ENCODE results near the gene ATP10A. TPM values are rescaled to one million over a fixed set of nuclear protein-coding genes. Genes with fewer than 3 reads are reported as not detected.

Gene ATP10A
- total RNA-seq, 1 donor from 2014 or later = 0.22 TPM

DNA sequence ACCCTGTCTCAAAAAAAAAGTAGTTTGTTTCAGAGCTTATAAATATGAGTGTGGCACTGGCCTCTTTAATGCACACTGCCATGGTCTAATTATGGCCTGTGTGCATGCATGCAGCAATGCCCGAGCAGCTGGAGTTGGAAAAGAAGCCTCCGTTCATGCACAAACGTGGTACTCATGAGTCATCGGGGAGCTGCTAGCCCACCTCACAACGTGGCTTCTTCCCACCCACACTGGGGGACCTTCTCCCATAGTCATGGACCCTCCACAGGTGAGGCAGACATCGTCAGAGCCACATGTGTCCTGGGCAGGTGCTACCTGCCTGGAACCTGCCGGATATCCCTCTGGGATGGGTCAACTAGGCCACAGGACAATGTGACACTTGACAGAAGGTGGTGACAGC, 66.7 kb downstream of the ATP10A start:
- Mint-ChIP-seq H3K27ac (no peak overlapping the region), H3K4me1 (peaks cover 30% of the 10 kb centered on the region), H3K36me3 (no peaks in the 10 kb centered on the region)

GRCh38 chr15:25795712-25796111, 67.4 kb downstream of the ATP10A start:
- TF ChIP-seq, protein P1, sequence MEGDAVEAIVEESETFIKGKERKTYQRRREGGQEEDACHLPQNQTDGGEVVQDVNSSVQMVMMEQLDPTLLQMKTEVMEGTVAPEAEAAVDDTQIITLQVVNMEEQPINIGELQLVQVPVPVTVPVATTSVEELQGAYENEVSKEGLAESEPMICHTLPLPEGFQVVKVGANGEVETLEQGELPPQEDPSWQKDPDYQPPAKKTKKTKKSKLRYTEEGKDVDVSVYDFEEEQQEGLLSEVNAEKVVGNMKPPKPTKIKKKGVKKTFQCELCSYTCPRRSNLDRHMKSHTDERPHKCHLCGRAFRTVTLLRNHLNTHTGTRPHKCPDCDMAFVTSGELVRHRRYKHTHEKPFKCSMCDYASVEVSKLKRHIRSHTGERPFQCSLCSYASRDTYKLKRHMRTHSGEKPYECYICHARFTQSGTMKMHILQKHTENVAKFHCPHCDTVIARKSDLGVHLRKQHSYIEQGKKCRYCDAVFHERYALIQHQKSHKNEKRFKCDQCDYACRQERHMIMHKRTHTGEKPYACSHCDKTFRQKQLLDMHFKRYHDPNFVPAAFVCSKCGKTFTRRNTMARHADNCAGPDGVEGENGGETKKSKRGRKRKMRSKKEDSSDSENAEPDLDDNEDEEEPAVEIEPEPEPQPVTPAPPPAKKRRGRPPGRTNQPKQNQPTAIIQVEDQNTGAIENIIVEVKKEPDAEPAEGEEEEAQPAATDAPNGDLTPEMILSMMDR (IDR thresholded peaks at IDR 0.05; ENCODE audit: unreplicated experiment) = no peak
- DNase-seq (ENCODE audit: low spot score in 2 of 2, unreplicated experiment in 2 of 2) = peak in 1 of 2 experiments; percentile 11
- peaks cover 12% of the 10 kb centered on the region for H3K27me3 Mint-ChIP-seq (ENCODE audit: low read depth)
- H3K4me3 Mint-ChIP-seq = no peak overlapping the region
- no peaks in the 10 kb centered on the region for H3K9me3 Mint-ChIP-seq
- H3K36me3 Mint-ChIP-seq = no peaks in the 10 kb centered on the region
- no peak overlapping the region for H3K27ac Mint-ChIP-seq
- peaks cover 30% of the 10 kb centered on the region for H3K4me1 Mint-ChIP-seq

More for the DNA sequence above, 66.7 kb downstream of the ATP10A start:
- Mint-ChIP-seq H3K4me3 (no peak overlapping the region), H3K27me3 (ENCODE audit: low read depth) (peaks cover 10% of the 10 kb centered on the region), H3K9me3 (no peaks in the 10 kb centered on the region)
- TF ChIP-seq, protein P1 (IDR thresholded peaks at IDR 0.05; ENCODE audit: unreplicated experiment) = no peak
- peak in 1 of 2 experiments; percentile 21 for DNase-seq (ENCODE audit: low spot score in 2 of 2, unreplicated experiment in 2 of 2)

GRCh38 chr15:25795061-25795460, 68.1 kb downstream of the ATP10A start:
- peaks cover 26% of the 10 kb centered on the region for H3K4me1 Mint-ChIP-seq
- DNase-seq (ENCODE audit: low spot score in 2 of 2, unreplicated experiment in 2 of 2) = peak in 1 of 2 experiments; percentile 13

DNA sequence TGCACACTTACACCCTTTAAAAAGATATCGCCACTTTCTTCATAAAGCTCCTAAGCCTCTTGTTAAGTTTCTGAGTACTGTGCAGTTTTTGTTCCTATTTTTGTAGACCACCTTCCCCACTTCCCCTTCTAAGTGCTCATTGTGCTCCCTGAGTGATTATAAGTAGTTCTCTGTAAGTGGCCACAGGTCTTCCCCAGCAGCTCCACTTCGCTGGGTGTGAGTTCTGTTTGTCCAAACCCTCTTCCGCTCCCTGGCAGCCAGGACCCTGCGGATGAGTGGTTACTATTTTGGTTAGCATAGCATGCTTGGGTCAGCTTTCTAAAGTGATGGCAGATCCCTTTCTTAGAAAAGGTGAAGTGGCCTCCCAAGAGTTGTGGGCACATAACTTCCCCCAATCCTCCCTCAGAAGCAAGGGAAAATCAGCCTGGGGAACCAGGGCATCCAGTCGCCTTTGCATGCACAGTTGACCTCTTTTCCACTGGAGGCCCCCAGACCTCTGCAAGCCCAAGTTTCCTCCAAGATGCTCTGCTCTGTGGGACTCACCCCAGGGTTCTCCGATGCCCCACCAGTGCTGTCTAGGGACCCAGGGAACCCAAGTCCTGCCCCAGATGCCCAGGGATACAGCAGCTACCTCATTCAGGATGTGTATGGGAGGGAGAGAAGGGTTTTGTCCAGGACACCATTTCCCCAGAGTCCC, 69.6 kb downstream of the ATP10A start:
- H3K4me3 Mint-ChIP-seq = no peak overlapping the region
- H3K9me3 Mint-ChIP-seq = no peaks in the 10 kb centered on the region
- peaks cover 13% of the 10 kb centered on the region for H3K4me1 Mint-ChIP-seq
- no peak for DNase-seq (ENCODE audit: low spot score in 2 of 2, unreplicated experiment in 2 of 2)
- TF ChIP-seq, protein P1 (IDR thresholded peaks at IDR 0.05; ENCODE audit: unreplicated experiment) = no peak
- no peak overlapping the region for H3K27ac Mint-ChIP-seq
- H3K27me3 Mint-ChIP-seq (ENCODE audit: low read depth) = peaks cover 14% of the 10 kb centered on the region
- no peaks in the 10 kb centered on the region for H3K36me3 Mint-ChIP-seq

More at GRCh38 chr15:25795061-25795460, 68.1 kb downstream of the ATP10A start:
- Mint-ChIP-seq H3K4me3 (no peak overlapping the region), H3K36me3 (no peaks in the 10 kb centered on the region), H3K9me3 (no peaks in the 10 kb centered on the region), H3K27me3 (ENCODE audit: low read depth) (peaks cover 14% of the 10 kb centered on the region), H3K27ac (no peak overlapping the region)
- TF ChIP-seq, protein P1 (IDR thresholded peaks at IDR 0.05; ENCODE audit: unreplicated experiment) = no peak

DNA sequence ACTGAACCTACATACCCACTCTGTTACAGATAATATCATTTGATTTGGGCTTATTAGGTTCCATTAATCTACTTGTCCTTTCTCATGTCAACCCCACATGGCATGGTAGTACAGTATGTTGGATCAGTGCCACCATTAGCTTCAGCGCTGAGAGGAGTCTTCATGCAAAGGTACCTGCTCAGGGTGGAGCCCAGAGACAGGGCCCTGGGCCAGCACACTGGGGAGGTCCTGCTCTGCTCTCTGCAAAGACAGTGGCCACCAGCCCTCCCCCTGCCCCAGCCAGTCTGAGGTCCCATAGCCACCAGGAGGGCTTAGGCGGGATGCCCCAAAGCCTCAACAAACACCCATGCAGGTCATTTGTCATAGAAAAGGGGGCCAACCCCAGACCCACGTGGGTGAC, 71.0 kb downstream of the ATP10A start:
- Mint-ChIP-seq H3K9me3 (no peaks in the 10 kb centered on the region), H3K27ac (no peak overlapping the region), H3K36me3 (no peaks in the 10 kb centered on the region), H3K27me3 (ENCODE audit: low read depth) (peaks cover 15% of the 10 kb centered on the region), H3K4me3 (no peak overlapping the region), H3K4me1 (peaks cover 3% of the 10 kb centered on the region)
- TF ChIP-seq, protein P1 (IDR thresholded peaks at IDR 0.05; ENCODE audit: unreplicated experiment) = no peak
- no peak for DNase-seq (ENCODE audit: low spot score in 2 of 2, unreplicated experiment in 2 of 2)

Data from mesothelial cell of epicardium (in vitro differentiated cells).